Esophagus muscularis mucosa (tissue), 4 donors: ENCODE results near the gene NDST1. TPM values are rescaled to one million over a fixed set of nuclear protein-coding genes. Genes with fewer than 3 reads are reported as not detected.

Experiments used
- DNase-seq: peaks from one replicate; pipeline ENCODE4 v3.0.0-alpha.2; 2017; ENCODE audit errors: extremely low spot score
- H3K27ac ChIP-seq, 4 donors: fragments of 200-600 bp; sonication (generic); replicated peaks in 1 of 4; 1 replicate in 3 of 4; 2 replicates in 1 of 4; pipeline ENCODE4 v1.5.1; 2016 to 2019; ENCODE audit warnings: mild to moderate bottlenecking in 1 of 4
- H3K27me3 ChIP-seq, 4 donors: fragments of 200-600 bp; sonication (generic); one replicate each; pipeline versions ENCODE4 v1.5.1 to v1.6.0; 2016 to 2019
- H3K36me3 ChIP-seq, 4 donors: fragments of 200-600 bp; sonication (generic); one replicate each; pipeline ENCODE4 v1.5.1; 2016 to 2019
- H3K4me1 ChIP-seq, 4 donors: fragments of 200-600 bp; sonication (generic); one replicate each; pipeline ENCODE4 v1.5.1; 2016 to 2019
- H3K4me3 ChIP-seq, 4 donors: fragments of 200-600 bp; sonication (generic); 1 replicate in 2 of 4; 2 replicates in 2 of 4; pipeline ENCODE4 v1.5.1; 2016 to 2019; ENCODE audit warnings: mild to moderate bottlenecking in 4 of 4, moderate library complexity in 1 of 4
- H3K9me3 ChIP-seq, 4 donors: fragments of 200-600 bp; sonication (generic); 1 replicate in 3 of 4; 2 replicates in 1 of 4; pipeline ENCODE4 v1.5.1; 2016 to 2019
- EP300 ChIP-seq: sonication (generic); formaldehyde crosslinking; IDR thresholded peaks from one replicate; pipeline ENCODE4 v1.6.1; 2017; ENCODE audit warnings: antibody characterized with exemption
- POLR2A ChIP-seq: fragments of 450-650 bp; IDR thresholded peaks from one replicate; pipeline ENCODE4 v1.6.1; 2017; ENCODE audit warnings: antibody characterized with exemption, moderate library complexity, mild to moderate bottlenecking, low read depth
- POLR2AphosphoS5 ChIP-seq, 2 donors: sonication (generic); formaldehyde crosslinking; IDR thresholded peaks; one replicate each; pipeline ENCODE4 v1.6.1; 2017; ENCODE audit warnings: antibody characterized with exemption in 2 of 2
- WGBS: methylation state at CpG from one replicate; pipeline ENCODE4 v1.1.5; 2018; 5-methylcytosine and 5-hydroxymethylcytosine counted together
- intact Hi-C: fragments of 100-400 bp; cut with DNase I; formaldehyde crosslinking; loops from one replicate; pipeline ENCODE4 v1.15.1; 2023
- total RNA-seq, 4 donors: library from RNA; depleted of rRNA; stranded (reverse); fragments of >200 nt; gene quantifications; one replicate each; pipeline versions ENCODE4 v1.1.0 to v1.2.1, GENCODE V29; 2016
- TF ChIP-seq, protein P1 (sequence below), 3 experiments: fragments of 200-600 bp in 2 of 3; fragments of 450-650 bp in 1 of 3; sonication (generic) in 2 of 3; IDR thresholded peaks; one replicate each; pipeline ENCODE4 v1.5.1; 2017 to 2019; ENCODE audit warnings: antibody characterized with exemption in 3 of 3, mild to moderate bottlenecking in 2 of 3, moderate library complexity in 1 of 3

Gene NDST1
- total RNA-seq, 4 donors from 2014 or later: 48.2 to 113 (median 74.5) TPM

DNA sequence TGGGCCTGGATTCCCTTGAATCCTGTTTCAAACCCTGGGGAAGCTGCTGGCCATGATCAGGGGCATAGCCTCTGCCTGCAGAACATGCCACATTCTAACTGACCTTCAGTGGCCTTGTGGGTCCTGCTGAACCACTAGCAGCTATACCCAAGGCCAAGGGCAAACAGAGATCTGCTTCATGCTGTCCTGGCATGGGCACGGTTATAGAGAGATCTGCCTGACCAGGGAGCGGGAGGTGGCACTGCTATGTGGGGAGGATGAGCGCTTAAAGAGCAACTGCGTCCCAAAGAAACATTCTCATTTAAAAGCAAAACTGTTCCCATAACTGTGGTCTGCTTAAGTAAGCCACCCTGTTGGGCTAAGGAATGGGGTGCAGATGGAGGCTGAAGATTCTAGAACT, 96.1 kb downstream of the NDST1 start:
- Histone ChIP-seq H3K4me3 (no peak overlapping the region), H3K36me3 (no peaks in the 10 kb centered on the region), H3K9me3 (no peaks in the 10 kb centered on the region), H3K4me1 (peaks cover 25 to 48% (median 32%) of the 10 kb centered on the region in 4 donors), H3K27me3 (no peaks in the 10 kb centered on the region), H3K27ac (no peak overlapping the region)
- TF ChIP-seq, protein P1, sequence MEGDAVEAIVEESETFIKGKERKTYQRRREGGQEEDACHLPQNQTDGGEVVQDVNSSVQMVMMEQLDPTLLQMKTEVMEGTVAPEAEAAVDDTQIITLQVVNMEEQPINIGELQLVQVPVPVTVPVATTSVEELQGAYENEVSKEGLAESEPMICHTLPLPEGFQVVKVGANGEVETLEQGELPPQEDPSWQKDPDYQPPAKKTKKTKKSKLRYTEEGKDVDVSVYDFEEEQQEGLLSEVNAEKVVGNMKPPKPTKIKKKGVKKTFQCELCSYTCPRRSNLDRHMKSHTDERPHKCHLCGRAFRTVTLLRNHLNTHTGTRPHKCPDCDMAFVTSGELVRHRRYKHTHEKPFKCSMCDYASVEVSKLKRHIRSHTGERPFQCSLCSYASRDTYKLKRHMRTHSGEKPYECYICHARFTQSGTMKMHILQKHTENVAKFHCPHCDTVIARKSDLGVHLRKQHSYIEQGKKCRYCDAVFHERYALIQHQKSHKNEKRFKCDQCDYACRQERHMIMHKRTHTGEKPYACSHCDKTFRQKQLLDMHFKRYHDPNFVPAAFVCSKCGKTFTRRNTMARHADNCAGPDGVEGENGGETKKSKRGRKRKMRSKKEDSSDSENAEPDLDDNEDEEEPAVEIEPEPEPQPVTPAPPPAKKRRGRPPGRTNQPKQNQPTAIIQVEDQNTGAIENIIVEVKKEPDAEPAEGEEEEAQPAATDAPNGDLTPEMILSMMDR (IDR thresholded peaks at IDR 0.05): no peak
- TF ChIP-seq POLR2AphosphoS5 (IDR thresholded peaks at IDR 0.05): no peak
- TF ChIP-seq EP300: no peak
- TF ChIP-seq POLR2A: no peak
- DNase-seq: no peak
- WGBS: 97% methylated on average over 4 of the region's 4 CpGs
- intact Hi-C loops: no loop called here

DNA sequence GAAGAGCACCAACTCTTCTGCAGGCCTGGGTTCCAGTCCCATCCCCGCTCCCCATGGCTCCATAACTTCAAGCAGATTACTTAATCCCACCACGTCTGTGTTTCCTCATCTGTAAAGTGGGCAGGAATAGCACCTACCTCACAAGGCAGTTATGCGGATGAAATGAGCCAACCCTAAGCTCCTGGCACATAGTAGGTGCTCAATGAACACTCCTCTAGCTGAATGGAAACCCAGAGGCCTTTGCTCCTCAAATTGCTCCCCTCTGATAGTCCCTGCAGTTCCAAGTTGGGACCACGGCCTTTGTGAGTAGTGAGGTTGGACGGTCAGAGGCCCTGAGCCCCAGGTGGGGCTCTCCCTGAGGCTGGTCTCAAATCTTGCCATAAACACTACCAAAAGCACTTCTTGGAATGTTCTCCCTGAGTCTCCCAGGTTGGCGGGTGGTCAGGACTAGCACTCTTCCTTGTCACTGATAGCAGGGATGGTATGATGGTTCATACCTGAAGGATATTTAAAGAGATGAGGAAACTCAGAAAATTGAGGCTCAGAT, 97.0 kb downstream of the NDST1 start:
- Histone ChIP-seq H3K4me1 (peaks cover 22 to 44% (median 30%) of the 10 kb centered on the region in 4 donors), H3K9me3 (no peaks in the 10 kb centered on the region), H3K4me3 (no peak overlapping the region), H3K27ac (no peak overlapping the region), H3K36me3 (no peaks in the 10 kb centered on the region), H3K27me3 (no peaks in the 10 kb centered on the region)
- 92% methylated on average over 6 of the region's 6 CpGs for WGBS
- no peak for TF ChIP-seq EP300
- TF ChIP-seq, protein P1 (IDR thresholded peaks at IDR 0.05): no peak
- TF ChIP-seq POLR2AphosphoS5 (IDR thresholded peaks at IDR 0.05): no peak
- TF ChIP-seq POLR2A: no peak
- DNase-seq: no peak
- intact Hi-C loops: no loop called here

DNA sequence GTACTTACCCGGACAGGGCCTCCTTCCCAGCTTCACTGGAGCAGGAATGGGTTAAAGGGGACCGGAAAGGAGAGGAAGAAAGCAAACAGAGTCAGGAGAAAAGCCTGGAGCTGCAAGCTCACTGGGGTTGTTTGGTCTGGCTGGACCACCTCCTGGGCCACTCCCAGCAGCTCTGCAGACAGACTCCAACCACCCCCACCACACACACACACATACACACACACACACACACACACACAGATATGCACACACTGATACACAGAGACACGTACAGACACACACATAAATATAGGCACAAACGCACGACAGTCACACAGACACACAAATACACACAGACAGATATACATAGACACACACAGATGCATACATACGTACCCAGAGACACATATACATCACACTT, 97.6 kb downstream of the NDST1 start:
- no peak overlapping the region for H3K4me3 ChIP-seq
- intact Hi-C loops: no loop called here
- H3K9me3 ChIP-seq: no peaks in the 10 kb centered on the region
- no peaks in the 10 kb centered on the region for H3K36me3 ChIP-seq
- TF ChIP-seq EP300 (no peak), POLR2A (no peak), POLR2AphosphoS5 (IDR thresholded peaks at IDR 0.05) (no peak)
- TF ChIP-seq, protein P1 (IDR thresholded peaks at IDR 0.05): no peak
- no peaks in the 10 kb centered on the region for H3K27me3 ChIP-seq
- no peak overlapping the region for H3K27ac ChIP-seq
- no peak for DNase-seq
- peaks cover 22 to 44% (median 30%) of the 10 kb centered on the region in 4 donors for H3K4me1 ChIP-seq
- 81% methylated on average over 6 of the region's 6 CpGs for WGBS

DNA sequence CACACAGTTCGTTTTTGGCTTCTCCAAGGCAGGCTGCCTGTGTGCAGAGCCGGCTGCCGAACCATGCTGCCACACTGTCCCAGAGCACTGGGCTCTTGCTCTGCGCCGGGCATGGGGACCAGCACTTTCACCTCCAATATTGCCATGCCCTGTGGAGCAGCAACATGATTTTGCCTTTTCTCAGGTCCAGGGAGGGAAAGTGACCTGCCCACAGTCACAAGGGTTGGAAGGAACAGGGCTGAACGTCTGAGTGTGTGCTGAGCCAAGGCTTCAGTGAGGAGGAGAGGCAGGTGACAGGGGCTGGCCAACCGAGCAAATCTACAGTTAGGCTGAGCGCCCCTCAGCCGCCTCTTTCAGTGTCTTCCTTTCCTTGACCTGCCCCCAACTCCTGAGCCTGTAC, 98.5 kb downstream of the NDST1 start:
- no peak for TF ChIP-seq POLR2AphosphoS5 (IDR thresholded peaks at IDR 0.05)
- TF ChIP-seq, protein P1 (IDR thresholded peaks at IDR 0.05): no peak
- no peak for TF ChIP-seq POLR2A
- no peak for TF ChIP-seq EP300
- Histone ChIP-seq H3K27me3 (no peaks in the 10 kb centered on the region), H3K4me3 (no peak overlapping the region), H3K9me3 (no peaks in the 10 kb centered on the region), H3K27ac (no peak overlapping the region), H3K36me3 (no peaks in the 10 kb centered on the region), H3K4me1 (peaks cover 22 to 48% (median 30%) of the 10 kb centered on the region in 4 donors)
- intact Hi-C loops: no loop called here
- DNase-seq: no peak
- 83% methylated on average over 9 of the region's 9 CpGs for WGBS

DNA sequence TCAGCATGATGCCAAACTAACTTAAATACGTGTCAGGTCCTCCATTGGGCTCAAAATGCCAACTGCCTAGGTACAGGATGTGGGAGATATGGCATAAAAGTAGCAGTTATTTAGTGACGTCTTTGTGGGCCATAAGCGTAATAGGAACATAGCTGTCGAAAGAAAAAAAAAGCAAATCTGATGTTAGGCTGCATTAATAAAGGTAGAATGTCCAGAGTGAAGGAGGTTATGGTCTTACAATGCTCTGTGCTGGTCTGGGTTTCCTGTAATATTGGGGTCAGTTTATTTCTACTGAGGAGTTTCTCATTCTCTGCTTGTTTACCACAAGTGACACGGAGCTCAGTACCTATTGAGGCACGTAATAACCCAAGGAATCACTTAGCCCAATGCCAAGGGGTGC, 99.2 kb downstream of the NDST1 start:
- Histone ChIP-seq H3K9me3 (no peaks in the 10 kb centered on the region), H3K27ac (no peak overlapping the region), H3K36me3 (no peaks in the 10 kb centered on the region), H3K4me3 (no peak overlapping the region), H3K4me1 (peaks cover 28 to 54% (median 36%) of the 10 kb centered on the region in 4 donors), H3K27me3 (no peaks in the 10 kb centered on the region)
- intact Hi-C loops: no loop called here
- DNase-seq: no peak
- 93% methylated on average over 6 of the region's 6 CpGs for WGBS
- TF ChIP-seq POLR2AphosphoS5 (IDR thresholded peaks at IDR 0.05) (no peak), EP300 (no peak), POLR2A (no peak)
- TF ChIP-seq, protein P1 (IDR thresholded peaks at IDR 0.05): no peak
